Measurements from ENCODE around the gene ATP10A.
"Not testable (repeated sequence)": the region's sequence is repeated elsewhere in the genome, so short reads cannot be mapped to it uniquely, and the experiment has no call there.

The ATP10A gene

GRCh38 chr15:25641762-25642161, 221.4 kb downstream of the ATP10A start:
- TF ChIP-seq CTCF (IDR thresholded peaks at IDR 0.05; ENCODE audit: low read depth, low read length): no peak
- H3K4me3 ChIP-seq (ENCODE audit: low read depth, low read length): no peak overlapping the region

- H3K4me3 ChIP-seq (ENCODE audit: low read depth, low read length): no peak overlapping the region
- no peak for TF ChIP-seq CTCF (IDR thresholded peaks at IDR 0.05; ENCODE audit: low read depth, low read length)
Observed at GRCh38 chr15:25641361-25641760, 221.8 kb downstream of the ATP10A start.

GRCh38 chr15:25640959-25641358, 222.2 kb downstream of the ATP10A start:
- H3K4me3 ChIP-seq (ENCODE audit: low read depth, low read length): not testable (repeated sequence)

GRCh38 chr15:25640381-25640780, 222.7 kb downstream of the ATP10A start:
- TF ChIP-seq CTCF (IDR thresholded peaks at IDR 0.05; ENCODE audit: low read depth, low read length): no peak
- no peak overlapping the region for H3K4me3 ChIP-seq (ENCODE audit: low read depth, low read length)

GRCh38 chr15:25636486-25636885, 226.6 kb downstream of the ATP10A start:
- not testable (repeated sequence) for H3K4me3 ChIP-seq (ENCODE audit: low read depth, low read length)

GRCh38 chr15:25635191-25635590, 227.9 kb downstream of the ATP10A start:
- no peak for TF ChIP-seq CTCF (IDR thresholded peaks at IDR 0.05; ENCODE audit: low read depth, low read length)
- no peak overlapping the region for H3K4me3 ChIP-seq (ENCODE audit: low read depth, low read length)

GRCh38 chr15:25633862-25634261, 229.3 kb downstream of the ATP10A start:
- no peak overlapping the region for H3K4me3 ChIP-seq (ENCODE audit: low read depth, low read length)
- no peak for TF ChIP-seq CTCF (IDR thresholded peaks at IDR 0.05; ENCODE audit: low read depth, low read length)

GRCh38 chr15:25631971-25632370, 231.2 kb downstream of the ATP10A start:
- H3K4me3 ChIP-seq (ENCODE audit: low read depth, low read length): no peak overlapping the region
- TF ChIP-seq CTCF (IDR thresholded peaks at IDR 0.05; ENCODE audit: low read depth, low read length): no peak
